Measurements from ENCODE around the gene PRR33. TPM values are rescaled to one million over a fixed set of nuclear protein-coding genes. Genes with fewer than 3 reads are reported as not detected.

The PRR33 gene
- total RNA-seq, 2 experiments from 2014 or later, result 0.16 to 0.20 TPM

GRCh38 chr11:1899090-1899489 lies 7.4 kb upstream of the PRR33 start:
- Mint-ChIP-seq H3K27me3 (peaks cover 16% of the 10 kb centered on the region), H3K9me3 (no peaks in the 10 kb centered on the region), H3K4me3 (no peak overlapping the region), H3K27ac (no peak overlapping the region), H3K4me1 (ENCODE audit: low read depth) (peaks cover 3% of the 10 kb centered on the region), H3K36me3 (ENCODE audit: low read depth) (no peaks in the 10 kb centered on the region)
- POLR2A ChIA-PET, result interaction anchor here (0.8 kb wide), 1 partner anchor 14 kb away, joined by 3 read pairs; no protein-coding TSS in a partner anchor
- CTCF ChIA-PET, result interaction anchor here (0.9 to 3.4 kb wide), 4 partner anchors 17 to 253 kb away, joined by 3 to 10 read pairs (median 4); no protein-coding TSS in a partner anchor
- intact Hi-C loops (cut with micrococcal nuclease), result loop anchor here (5.0 kb wide), 1 partner anchor 38 kb away; no protein-coding TSS in a partner anchor
- ATAC-seq (no peak), DNase-seq (no peak)
- TF ChIP-seq CTCF (IDR thresholded peaks at IDR 0.05), result no peak

- intact Hi-C loops (cut with micrococcal nuclease), result loop anchor here (5.0 kb wide), 1 partner anchor 40 kb away; no protein-coding TSS in a partner anchor
- H3K36me3 Mint-ChIP-seq (ENCODE audit: low read depth), result peaks cover 9% of the 10 kb centered on the region
- DNase-seq, result no peak
- ChIA-PET POLR2A (no interaction called here), CTCF (interaction anchor here (0.9 to 3.4 kb wide), 5 partner anchors 9 to 255 kb away, joined by 3 to 13 read pairs (median 5); no protein-coding TSS in a partner anchor)
- H3K27me3 Mint-ChIP-seq, result peaks cover 15% of the 10 kb centered on the region
- H3K9me3 Mint-ChIP-seq, result peaks cover 3% of the 10 kb centered on the region
- no peak for TF ChIP-seq CTCF (IDR thresholded peaks at IDR 0.05)
- ATAC-seq, result no peak
- H3K27ac Mint-ChIP-seq, result no peak overlapping the region
- peaks cover 20% of the 10 kb centered on the region for H3K4me1 Mint-ChIP-seq (ENCODE audit: low read depth)
- H3K4me3 Mint-ChIP-seq, result peak overlapping the region; percentile 36
Measured at GRCh38 chr11:1896923-1897322, 5.2 kb upstream of the PRR33 start.

GRCh38 chr11:1896468-1896867 lies 4.8 kb upstream of the PRR33 start:
- no peak for TF ChIP-seq CTCF (IDR thresholded peaks at IDR 0.05)
- ChIA-PET POLR2A (no interaction called here), CTCF (interaction anchor here (0.9 to 3.4 kb wide), 4 partner anchors 14 to 255 kb away, joined by 3 to 13 read pairs (median 6); partner anchors contain the start of gene MRPL23)
- no peak overlapping the region for H3K27ac Mint-ChIP-seq
- ATAC-seq, result no peak
- DNase-seq, result no peak
- H3K4me1 Mint-ChIP-seq (ENCODE audit: low read depth), result peaks cover 24% of the 10 kb centered on the region
- H3K9me3 Mint-ChIP-seq, result peaks cover 3% of the 10 kb centered on the region
- H3K27me3 Mint-ChIP-seq, result peaks cover 15% of the 10 kb centered on the region
- H3K36me3 Mint-ChIP-seq (ENCODE audit: low read depth), result peaks cover 13% of the 10 kb centered on the region
- no peak overlapping the region for H3K4me3 Mint-ChIP-seq
- intact Hi-C loops (cut with micrococcal nuclease), result loop anchor here (5.0 kb wide), 1 partner anchor 41 kb away; no protein-coding TSS in a partner anchor

GRCh38 chr11:1894759-1895158 lies 3.1 kb upstream of the PRR33 start:
- Mint-ChIP-seq H3K4me3 (no peak overlapping the region), H3K36me3 (ENCODE audit: low read depth) (peaks cover 26% of the 10 kb centered on the region), H3K9me3 (peaks cover 3% of the 10 kb centered on the region), H3K27me3 (peaks cover 15% of the 10 kb centered on the region), H3K27ac (no peak overlapping the region), H3K4me1 (ENCODE audit: low read depth) (peaks cover 29% of the 10 kb centered on the region)
- TF ChIP-seq CTCF (IDR thresholded peaks at IDR 0.05), result no peak
- no peak for DNase-seq
- intact Hi-C loops (cut with micrococcal nuclease), result loop anchor here (5.0 kb wide), 1 partner anchor 43 kb away; no protein-coding TSS in a partner anchor
- ChIA-PET CTCF (no interaction called here), POLR2A (no interaction called here)
- ATAC-seq, result no peak

GRCh38 chr11:1893581-1894359 lies 2.1 kb upstream of the PRR33 start:
- intact Hi-C loops (cut with micrococcal nuclease), result loop anchor here (1.0 kb wide), 1 partner anchor 23 kb away; no protein-coding TSS in a partner anchor
- POLR2A ChIA-PET, result no interaction called here
- no peak overlapping the region for H3K27ac Mint-ChIP-seq

More at GRCh38 chr11:1893581-1894359, 2.1 kb upstream of the PRR33 start:
- H3K36me3 Mint-ChIP-seq (ENCODE audit: low read depth), result peaks cover 34% of the 10 kb centered on the region
- DNase-seq (no peak), ATAC-seq (no peak)
- peak overlapping the region; percentile 18 for H3K4me3 Mint-ChIP-seq
- CTCF ChIA-PET, result no interaction called here
- peaks cover 3% of the 10 kb centered on the region for H3K9me3 Mint-ChIP-seq
- no peak for TF ChIP-seq CTCF (IDR thresholded peaks at IDR 0.05)
- H3K27me3 Mint-ChIP-seq, result peaks cover 13% of the 10 kb centered on the region
- peaks cover 32% of the 10 kb centered on the region for H3K4me1 Mint-ChIP-seq (ENCODE audit: low read depth)

Measured in activated CD8-positive, alpha-beta T cell treated with anti-CD3 and anti-CD28 coated beads for 36 hours (primary cell).